GM03348 (cell line): Measurements from ENCODE around the gene ZNF280B.
"Not testable (repeated sequence)": the region's sequence is repeated elsewhere in the genome, so short reads cannot be mapped to it uniquely, and the experiment has no call there.

ENCODE experiments used
- DNase-seq: peaks from one replicate; pipeline ENCODE4 v3.0.0; 2012; ENCODE audit warnings: low spot score

ZNF280B gene

GRCh38 chr22:22534604-22535415, 26.3 kb upstream of the ZNF280B start:
- no peak for DNase-seq

GRCh38 chr22:22533863-22534262, 25.3 kb upstream of the ZNF280B start:
- no peak for DNase-seq

GRCh38 chr22:22533417-22533816, 24.9 kb upstream of the ZNF280B start:
- no peak for DNase-seq

GRCh38 chr22:22532547-22533071, 24.1 kb upstream of the ZNF280B start:
- DNase-seq, result not testable (repeated sequence)

GRCh38 chr22:22531770-22532546, 23.4 kb upstream of the ZNF280B start:
- no peak for DNase-seq

GRCh38 chr22:22528780-22529179, 20.2 kb upstream of the ZNF280B start:
- no peak for DNase-seq

- DNase-seq, result no peak
Measured at GRCh38 chr22:22527312-22527711, 18.8 kb upstream of the ZNF280B start.

GRCh38 chr22:22526125-22526912, 17.8 kb upstream of the ZNF280B start:
- DNase-seq, result no peak

GRCh38 chr22:22523494-22523893, 15.0 kb upstream of the ZNF280B start:
- DNase-seq, result no peak

GRCh38 chr22:22521631-22522030, 13.1 kb upstream of the ZNF280B start:
- DNase-seq, result no peak

- DNase-seq, result no peak
Measured at GRCh38 chr22:22520667-22521602, 12.4 kb upstream of the ZNF280B start.

GRCh38 chr22:22520020-22520656, 11.6 kb upstream of the ZNF280B start, which contains the start of gene ZNF280A:
Gene ZNF280A, minus strand, starts transcription at chr22:22520270. Its CDS starts 4,640 bp downstream, at chr22:22515630.
- peak; percentile 13 for DNase-seq

GRCh38 chr22:22519591-22519990, 11.0 kb upstream of the ZNF280B start:
- DNase-seq, result no peak

GRCh38 chr22:22516992-22517391, 8.4 kb upstream of the ZNF280B start:
- DNase-seq, result no peak

GRCh38 chr22:22515890-22516289, 7.3 kb upstream of the ZNF280B start:
- no peak for DNase-seq

- not testable (repeated sequence) for DNase-seq
Measured at GRCh38 chr22:22514431-22514830, 5.9 kb upstream of the ZNF280B start.

GRCh38 chr22:22513619-22514018, 5.1 kb upstream of the ZNF280B start:
- no peak for DNase-seq

GRCh38 chr22:22512951-22513350, 4.4 kb upstream of the ZNF280B start:
- DNase-seq, result no peak

- not testable (repeated sequence) for DNase-seq
Measured at GRCh38 chr22:22510833-22511232, 2.3 kb upstream of the ZNF280B start.

GRCh38 chr22:22509912-22510311, 1.4 kb upstream of the ZNF280B start:
- DNase-seq, result not testable (repeated sequence)
